ENCODE measurements around the gene THRB. TPM values are rescaled to one million over a fixed set of nuclear protein-coding genes. Genes with fewer than 3 reads are reported as not detected.
A peak's percentile ranks its signal among the peaks of the same experiment; 100 is the strongest.

THRB gene
- total and polyA plus RNA-seq, 4 donors, result 4.0 to 10.5 (median 6.2) TPM

DNA sequence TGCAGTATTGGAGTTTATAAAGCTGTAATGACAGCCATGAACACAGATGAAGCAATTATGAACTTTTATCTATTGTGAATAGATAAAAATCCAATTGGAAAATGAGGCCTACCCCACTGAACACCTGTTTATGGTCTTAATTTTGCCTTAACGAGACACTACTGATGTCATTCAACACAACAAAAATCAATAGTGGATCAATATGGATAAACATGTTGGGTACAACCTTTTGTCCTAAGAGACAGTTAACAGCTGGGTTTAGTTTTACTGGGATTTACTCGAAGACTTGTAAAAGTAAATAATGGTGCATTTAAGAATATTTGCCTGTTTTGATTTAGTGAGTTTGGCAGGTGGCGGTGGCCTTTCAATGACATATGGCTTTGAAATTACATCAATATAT lies 331.7 kb downstream of the THRB start:
- Histone ChIP-seq H3K27ac (ENCODE audit: low read depth, low read length) (no peak overlapping the region), H3K27me3 (ENCODE audit: control insufficient read depth, insufficient read depth, low read length) (no peaks in the 10 kb centered on the region), H3K36me3 (ENCODE audit: control insufficient read depth, insufficient read depth, low read length) (no peaks in the 10 kb centered on the region), H3K4me1 (ENCODE audit: control insufficient read depth, insufficient read depth, low read length) (no peaks in the 10 kb centered on the region), H3K9me3 (ENCODE audit: control insufficient read depth, insufficient read depth, low read length) (no peaks in the 10 kb centered on the region), H3K4me3 (ENCODE audit: low read depth, low read length) (no peak overlapping the region)
- no CpG with 5 or more reads among the region's 3 CpGs for WGBS (ENCODE audit: insufficient coverage)
- no peak for DNase-seq (ENCODE audit: low read depth in 4 of 6, low spot score in 6 of 6)

GRCh38 chr3:24161841-24162240 lies 332.8 kb downstream of the THRB start:
- no peaks in the 10 kb centered on the region for H3K9me3 ChIP-seq (ENCODE audit: control insufficient read depth, insufficient read depth, low read length)
- H3K4me1 ChIP-seq (ENCODE audit: control insufficient read depth, insufficient read depth, low read length), result no peaks in the 10 kb centered on the region
- no peak overlapping the region for H3K27ac ChIP-seq (ENCODE audit: low read depth, low read length)
- H3K36me3 ChIP-seq (ENCODE audit: control insufficient read depth, insufficient read depth, low read length), result no peaks in the 10 kb centered on the region
- WGBS (ENCODE audit: insufficient coverage), result no CpG with 5 or more reads among the region's 7 CpGs
- no peaks in the 10 kb centered on the region for H3K27me3 ChIP-seq (ENCODE audit: control insufficient read depth, insufficient read depth, low read length)
- no peak for DNase-seq (ENCODE audit: low read depth in 4 of 6, low spot score in 6 of 6)
- no peak overlapping the region for H3K4me3 ChIP-seq (ENCODE audit: low read depth, low read length)

DNA sequence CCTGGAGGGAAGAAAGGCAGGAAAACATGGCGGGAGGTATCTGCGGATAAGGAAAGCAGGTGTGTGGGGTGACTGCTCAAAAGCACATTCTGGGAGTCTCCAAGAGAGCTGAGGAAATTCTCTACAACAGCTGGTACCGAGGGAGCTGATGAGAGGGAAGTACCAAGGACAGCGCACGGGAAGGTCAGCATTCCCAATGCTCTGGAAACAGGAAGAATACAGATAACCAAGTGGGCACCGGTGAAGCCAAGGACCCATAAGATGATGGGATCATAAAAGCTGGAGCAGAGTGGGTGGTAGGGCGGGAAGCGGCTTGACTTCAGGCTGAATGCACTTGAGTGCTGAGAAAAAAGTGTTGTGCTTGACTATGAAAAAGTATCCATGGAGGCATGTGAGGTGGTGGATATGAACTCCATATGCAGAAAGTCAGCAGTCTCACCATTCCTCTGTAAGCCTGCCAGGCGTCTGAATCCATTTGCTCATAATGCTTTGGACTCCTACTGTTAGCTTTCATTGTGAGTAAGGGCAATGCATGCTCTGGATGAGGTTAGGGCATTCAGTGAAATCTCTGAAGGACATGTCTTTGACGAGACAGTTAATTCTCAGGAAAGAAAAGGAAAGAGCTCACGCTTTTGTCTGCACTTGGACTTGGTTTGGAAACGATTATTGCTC lies 334.1 kb downstream of the THRB start:
- WGBS (ENCODE audit: insufficient coverage), result 46% methylated on average over 6 of the region's 12 CpGs
- Histone ChIP-seq H3K27ac (ENCODE audit: low read depth, low read length) (no peak overlapping the region), H3K4me3 (ENCODE audit: low read depth, low read length) (no peak overlapping the region), H3K4me1 (ENCODE audit: control insufficient read depth, insufficient read depth, low read length) (no peaks in the 10 kb centered on the region), H3K36me3 (ENCODE audit: control insufficient read depth, insufficient read depth, low read length) (no peaks in the 10 kb centered on the region), H3K27me3 (ENCODE audit: control insufficient read depth, insufficient read depth, low read length) (no peaks in the 10 kb centered on the region), H3K9me3 (ENCODE audit: control insufficient read depth, insufficient read depth, low read length) (no peaks in the 10 kb centered on the region)
- DNase-seq (ENCODE audit: low read depth in 4 of 6, low spot score in 6 of 6), result peak in 4 of 6 donors; percentile 2 to 32 (median 14)

DNA sequence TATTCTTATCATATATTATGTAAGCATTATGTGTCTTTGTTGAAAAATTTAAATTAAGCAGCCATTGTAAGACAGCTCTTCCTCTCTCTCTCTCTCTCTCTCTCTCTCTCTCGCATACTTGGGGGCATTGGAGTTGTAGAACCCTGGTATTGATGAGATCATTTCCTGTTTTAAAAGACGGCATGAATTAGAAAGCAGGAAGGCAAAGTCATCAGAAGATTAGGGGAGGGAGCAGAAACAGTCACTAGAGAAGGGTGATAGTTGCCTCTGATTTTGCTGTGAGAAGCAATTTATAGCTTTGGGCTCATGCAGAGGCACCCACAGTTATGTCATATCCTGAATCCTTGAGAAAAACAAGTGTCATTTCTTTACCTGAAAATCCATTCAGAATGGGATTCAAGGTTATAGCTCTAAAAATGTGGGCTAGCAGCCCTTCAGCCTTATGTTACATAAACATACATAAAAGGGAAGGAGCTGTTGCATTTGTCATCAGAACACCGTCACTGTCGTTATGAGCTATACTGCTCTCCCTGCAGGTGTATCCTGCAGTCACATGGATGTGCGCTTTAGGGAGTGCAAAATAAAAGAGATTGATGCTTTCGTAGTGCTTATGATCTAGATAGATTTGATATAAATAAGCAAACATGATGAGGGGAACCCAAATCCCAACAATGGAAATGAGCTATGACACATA lies 335.7 kb downstream of the THRB start:
- Histone ChIP-seq H3K27ac (ENCODE audit: low read depth, low read length) (no peak overlapping the region), H3K4me3 (ENCODE audit: low read depth, low read length) (no peak overlapping the region), H3K27me3 (ENCODE audit: control insufficient read depth, insufficient read depth, low read length) (no peaks in the 10 kb centered on the region), H3K36me3 (ENCODE audit: control insufficient read depth, insufficient read depth, low read length) (no peaks in the 10 kb centered on the region), H3K9me3 (ENCODE audit: control insufficient read depth, insufficient read depth, low read length) (no peaks in the 10 kb centered on the region), H3K4me1 (ENCODE audit: control insufficient read depth, insufficient read depth, low read length) (no peaks in the 10 kb centered on the region)
- WGBS (ENCODE audit: insufficient coverage), result 93% methylated on average over 2 of the region's 6 CpGs
- no peak for DNase-seq (ENCODE audit: low read depth in 4 of 6, low spot score in 6 of 6)

- 93% methylated on average over 2 of the region's 4 CpGs for WGBS (ENCODE audit: insufficient coverage)
Measured at GRCh38 chr3:24157106-24157505, 337.5 kb downstream of the THRB start.

GRCh38 chr3:24156466-24156865 lies 338.2 kb downstream of the THRB start:
- Histone ChIP-seq H3K27me3 (ENCODE audit: control insufficient read depth, insufficient read depth, low read length) (no peaks in the 10 kb centered on the region), H3K36me3 (ENCODE audit: control insufficient read depth, insufficient read depth, low read length) (no peaks in the 10 kb centered on the region), H3K9me3 (ENCODE audit: control insufficient read depth, insufficient read depth, low read length) (no peaks in the 10 kb centered on the region), H3K27ac (ENCODE audit: low read depth, low read length) (no peak overlapping the region), H3K4me3 (ENCODE audit: low read depth, low read length) (no peak overlapping the region), H3K4me1 (ENCODE audit: control insufficient read depth, insufficient read depth, low read length) (no peaks in the 10 kb centered on the region)
- no peak for DNase-seq (ENCODE audit: low read depth in 4 of 6, low spot score in 6 of 6)
- WGBS (ENCODE audit: insufficient coverage), result 80% methylated on average over 1 of the region's 2 CpGs

More at GRCh38 chr3:24157106-24157505, 337.5 kb downstream of the THRB start:
- H3K27me3 ChIP-seq (ENCODE audit: control insufficient read depth, insufficient read depth, low read length), result no peaks in the 10 kb centered on the region
- no peak overlapping the region for H3K27ac ChIP-seq (ENCODE audit: low read depth, low read length)
- no peaks in the 10 kb centered on the region for H3K9me3 ChIP-seq (ENCODE audit: control insufficient read depth, insufficient read depth, low read length)
- no peaks in the 10 kb centered on the region for H3K4me1 ChIP-seq (ENCODE audit: control insufficient read depth, insufficient read depth, low read length)
- no peak for DNase-seq (ENCODE audit: low read depth in 4 of 6, low spot score in 6 of 6)
- H3K36me3 ChIP-seq (ENCODE audit: control insufficient read depth, insufficient read depth, low read length), result no peaks in the 10 kb centered on the region
- H3K4me3 ChIP-seq (ENCODE audit: low read depth, low read length), result no peak overlapping the region

DNA sequence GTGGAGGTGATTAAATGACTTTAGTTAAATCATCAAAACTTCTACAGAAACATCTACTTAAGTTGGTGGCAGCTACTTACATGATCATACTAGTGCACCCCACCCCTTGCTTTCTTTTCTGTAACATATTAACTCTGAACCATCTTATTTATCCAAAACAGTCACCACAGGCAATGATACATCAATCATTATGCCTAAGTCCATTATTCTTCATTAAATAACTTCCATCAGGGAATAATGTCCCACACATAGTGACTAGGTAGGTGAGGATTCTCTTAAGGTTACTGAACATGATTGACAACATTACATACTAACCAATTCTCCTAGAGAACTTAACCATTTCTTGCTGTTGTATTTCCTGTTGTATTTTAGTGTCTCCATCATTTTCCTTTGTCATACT lies 339.4 kb downstream of the THRB start:
- Histone ChIP-seq H3K4me1 (ENCODE audit: control insufficient read depth, insufficient read depth, low read length) (no peaks in the 10 kb centered on the region), H3K27me3 (ENCODE audit: control insufficient read depth, insufficient read depth, low read length) (no peaks in the 10 kb centered on the region), H3K27ac (ENCODE audit: low read depth, low read length) (no peak overlapping the region), H3K36me3 (ENCODE audit: control insufficient read depth, insufficient read depth, low read length) (no peaks in the 10 kb centered on the region), H3K9me3 (ENCODE audit: control insufficient read depth, insufficient read depth, low read length) (no peaks in the 10 kb centered on the region), H3K4me3 (ENCODE audit: low read depth, low read length) (no peak overlapping the region)
- DNase-seq (ENCODE audit: low read depth in 4 of 6, low spot score in 6 of 6), result no peak

- no peak for DNase-seq (ENCODE audit: low read depth in 4 of 6, low spot score in 6 of 6)
- H3K9me3 ChIP-seq (ENCODE audit: control insufficient read depth, insufficient read depth, low read length), result no peaks in the 10 kb centered on the region
- no peak overlapping the region for H3K4me3 ChIP-seq (ENCODE audit: low read depth, low read length)
- no CpG with 5 or more reads among the region's 1 CpG for WGBS (ENCODE audit: insufficient coverage)
- no peaks in the 10 kb centered on the region for H3K27me3 ChIP-seq (ENCODE audit: control insufficient read depth, insufficient read depth, low read length)
- H3K36me3 ChIP-seq (ENCODE audit: control insufficient read depth, insufficient read depth, low read length), result no peaks in the 10 kb centered on the region
- H3K27ac ChIP-seq (ENCODE audit: low read depth, low read length), result no peak overlapping the region
- no peaks in the 10 kb centered on the region for H3K4me1 ChIP-seq (ENCODE audit: control insufficient read depth, insufficient read depth, low read length)
Measured at GRCh38 chr3:24154781-24155180, 339.9 kb downstream of the THRB start.

- Histone ChIP-seq H3K27ac (ENCODE audit: low read depth, low read length) (no peak overlapping the region), H3K36me3 (ENCODE audit: control insufficient read depth, insufficient read depth, low read length) (no peaks in the 10 kb centered on the region), H3K4me1 (ENCODE audit: control insufficient read depth, insufficient read depth, low read length) (no peaks in the 10 kb centered on the region), H3K9me3 (ENCODE audit: control insufficient read depth, insufficient read depth, low read length) (no peaks in the 10 kb centered on the region), H3K4me3 (ENCODE audit: low read depth, low read length) (no peak overlapping the region), H3K27me3 (ENCODE audit: control insufficient read depth, insufficient read depth, low read length) (no peaks in the 10 kb centered on the region)
- no peak for DNase-seq (ENCODE audit: low read depth in 4 of 6, low spot score in 6 of 6)
- no CpG with 5 or more reads among the region's 2 CpGs for WGBS (ENCODE audit: insufficient coverage)
Measured at GRCh38 chr3:24154013-24154695, 340.5 kb downstream of the THRB start.

DNA sequence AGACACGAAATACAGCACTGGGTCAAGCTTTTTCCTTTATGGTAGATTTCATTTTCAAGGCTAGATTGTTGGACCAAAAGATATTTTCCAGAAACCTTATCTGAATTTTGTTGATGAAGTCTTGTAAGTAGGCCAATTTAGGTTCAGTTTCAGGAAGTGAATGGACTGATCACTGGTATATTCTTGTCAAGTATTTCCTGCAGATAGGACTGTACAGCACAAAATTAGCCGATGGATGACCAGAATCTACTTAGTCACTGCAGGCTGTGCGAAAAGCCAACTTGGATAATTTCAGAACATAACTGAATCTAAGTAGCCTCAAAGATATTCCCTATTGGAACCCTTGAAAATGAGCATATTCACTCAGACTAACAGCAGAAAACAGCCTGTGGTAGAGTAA lies 343.1 kb downstream of the THRB start:
- H3K9me3 ChIP-seq (ENCODE audit: control insufficient read depth, insufficient read depth, low read length), result no peaks in the 10 kb centered on the region
- H3K36me3 ChIP-seq (ENCODE audit: control insufficient read depth, insufficient read depth, low read length), result no peaks in the 10 kb centered on the region
- WGBS (ENCODE audit: insufficient coverage), result 71% methylated on average over 2 of the region's 3 CpGs
- no peaks in the 10 kb centered on the region for H3K27me3 ChIP-seq (ENCODE audit: control insufficient read depth, insufficient read depth, low read length)
- no peak for DNase-seq (ENCODE audit: low read depth in 4 of 6, low spot score in 6 of 6)
- no peak overlapping the region for H3K4me3 ChIP-seq (ENCODE audit: low read depth, low read length)
- no peaks in the 10 kb centered on the region for H3K4me1 ChIP-seq (ENCODE audit: control insufficient read depth, insufficient read depth, low read length)
- no peak overlapping the region for H3K27ac ChIP-seq (ENCODE audit: low read depth, low read length)

Measured in spinal cord (tissue), 10 donors.